Activated CD8-positive, alpha-beta T cell treated with anti-CD3 and anti-CD28 coated beads, Interleukin-2, amount 10 ng/mL, durations not matched to agents 7 days and 5 days (primary cell): Measurements from ENCODE around the gene CTTNBP2NL. TPM values are rescaled to one million over a fixed set of nuclear protein-coding genes. Genes with fewer than 3 reads are reported as not detected.

ENCODE experiments used
- ATAC-seq: fragments of 150-1000 bp; cut with Tn5 transposase; one replicate; pipeline ENCODE4 v1.10.0; 2021; ENCODE audit warnings: moderate library complexity
- CTCF ChIA-PET: fragments of 350-600 bp; sonication (Branson Sonifier 250); formaldehyde crosslinking; loops from one replicate; lab custom pipeline; 2021; ENCODE audit warnings: antibody characterized with exemption; lab: Charles Lee
- POLR2A ChIA-PET: fragments of 350-600 bp; sonication (Branson Sonifier 250); formaldehyde crosslinking; loops from one replicate; lab custom pipeline; 2021; ENCODE audit warnings: antibody characterized with exemption; lab: Charles Lee
- DNase-seq: peaks from one replicate; pipeline ENCODE4 v3.0.0-alpha.2; 2020
- H3K27ac Mint-ChIP-seq: one replicate; pipeline ENCODE4 v1.8.0; 2021; ENCODE audit warnings: mild to moderate bottlenecking, mixed read lengths
- H3K27me3 Mint-ChIP-seq: one replicate; pipeline ENCODE4 v1.8.0; 2021; ENCODE audit warnings: low read depth, mixed read lengths
- H3K36me3 Mint-ChIP-seq: one replicate; pipeline ENCODE4 v1.8.0; 2021; ENCODE audit warnings: low read depth, mixed read lengths
- H3K4me1 Mint-ChIP-seq: one replicate; pipeline ENCODE4 v1.8.0; 2021; ENCODE audit warnings: low read depth, mixed read lengths
- H3K4me3 Mint-ChIP-seq: one replicate; pipeline ENCODE4 v1.8.0; 2021; ENCODE audit warnings: mild to moderate bottlenecking, mixed read lengths
- H3K9me3 Mint-ChIP-seq: one replicate; pipeline ENCODE4 v1.8.0; 2022; ENCODE audit warnings: mixed read lengths; ENCODE audit not compliant: insufficient read depth
- total RNA-seq, 2 experiments: library from RNA; stranded (reverse); gene quantifications; one replicate each; pipeline ENCODE4 v1.2.3, GENCODE V29; 2021

Gene CTTNBP2NL
- total RNA-seq, 2 experiments from 2014 or later: 0.53 to 0.57 TPM

- DNase-seq (peak; percentile 64), ATAC-seq (peak; percentile 78)
- Mint-ChIP-seq H3K36me3 (no peaks in the 10 kb centered on the region), H3K9me3 (no peaks in the 10 kb centered on the region), H3K27ac (no peak overlapping the region), H3K27me3 (peaks cover 59% of the 10 kb centered on the region), H3K4me1 (peaks cover 8% of the 10 kb centered on the region), H3K4me3 (peak overlapping the region; percentile 54)
- ChIA-PET CTCF (interaction anchor here (0.6 to 4.8 kb wide), 33 partner anchors 9 to 216 kb away, joined by 3 to 55 read pairs (median 4); partner anchors contain the start of genes MOV10, PPM1J, RHOC and ST7L), POLR2A (interaction anchor here (0.7 to 1.5 kb wide), 5 partner anchors 11 to 206 kb away, joined by 3 to 7 read pairs (median 3); partner anchors contain the start of genes CAPZA1, MOV10 and ST7L)
These were observed 106.0 kb downstream of the CTTNBP2NL start for GRCh38 chr1:112501810-112502641.

DNA sequence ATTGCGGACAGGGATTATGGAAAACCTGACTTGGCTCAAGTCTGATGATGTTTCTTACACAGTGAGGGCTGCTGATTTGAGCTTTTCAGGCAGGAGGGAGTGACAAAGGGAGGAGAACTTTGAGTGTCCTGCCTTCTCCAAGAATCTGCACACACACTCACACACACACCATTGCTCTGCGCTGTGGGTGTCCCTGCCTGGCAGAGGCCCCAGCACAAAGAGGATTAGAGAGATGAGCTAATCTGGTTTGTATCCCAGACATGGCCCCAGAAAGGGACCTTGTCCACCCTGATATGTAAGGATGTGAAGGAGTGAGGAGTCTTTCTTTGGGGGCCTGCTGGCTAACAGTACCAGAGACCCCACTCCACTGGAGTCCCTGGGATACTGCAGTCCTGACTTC lies 106.8 kb downstream of the CTTNBP2NL start:
- ChIA-PET POLR2A (interaction anchor here (1.5 kb wide), 1 partner anchor 205 kb away, joined by 4 read pairs; no protein-coding TSS in a partner anchor), CTCF (interaction anchor here (1.2 to 4.8 kb wide), 15 partner anchors 10 to 212 kb away, joined by 3 to 55 read pairs (median 13); partner anchors contain the start of genes MOV10, PPM1J, RHOC and ST7L)
- H3K9me3 Mint-ChIP-seq: no peaks in the 10 kb centered on the region
- H3K36me3 Mint-ChIP-seq: no peaks in the 10 kb centered on the region
- no peak overlapping the region for H3K4me3 Mint-ChIP-seq
- H3K27ac Mint-ChIP-seq: no peak overlapping the region
- peaks cover 61% of the 10 kb centered on the region for H3K27me3 Mint-ChIP-seq
- ATAC-seq (no peak), DNase-seq (no peak)
- H3K4me1 Mint-ChIP-seq: peaks cover 12% of the 10 kb centered on the region

DNA sequence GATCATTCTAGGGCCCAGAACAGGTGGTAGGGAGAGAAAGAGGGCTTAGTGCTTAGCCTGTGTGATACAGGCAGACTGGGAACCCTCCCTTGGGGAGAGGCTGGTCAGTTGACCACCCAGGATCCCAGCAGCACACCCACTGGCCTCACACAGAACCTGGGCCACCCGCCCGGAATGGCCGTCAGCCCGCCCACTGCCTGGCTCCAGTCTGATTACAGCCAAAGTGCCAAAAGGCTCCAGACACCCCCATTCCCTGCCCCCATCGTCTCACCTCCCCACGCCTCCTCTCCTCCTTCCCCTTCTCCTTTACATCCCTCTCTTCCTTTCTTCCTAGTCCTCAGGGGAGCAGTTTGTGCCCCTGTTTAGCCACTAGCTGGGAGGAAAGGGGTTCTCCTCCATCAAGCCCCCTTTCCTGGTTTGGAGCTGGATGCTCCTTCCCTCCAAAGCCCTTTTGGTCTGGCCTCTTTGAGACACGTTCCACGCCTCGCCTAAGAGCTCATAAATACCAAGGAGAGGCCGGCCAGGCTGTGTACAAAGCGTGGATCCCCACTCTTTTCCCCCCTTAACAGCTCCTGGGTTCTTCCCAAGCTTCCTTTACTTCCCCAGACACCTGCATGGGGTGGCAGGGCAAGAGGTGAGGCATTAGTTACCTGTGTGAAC lies 108.1 kb downstream of the CTTNBP2NL start:
- ATAC-seq: no peak
- peaks cover 18% of the 10 kb centered on the region for H3K4me1 Mint-ChIP-seq
- DNase-seq: no peak
- no peak overlapping the region for H3K4me3 Mint-ChIP-seq
- H3K27ac Mint-ChIP-seq: no peak overlapping the region
- peaks cover 55% of the 10 kb centered on the region for H3K27me3 Mint-ChIP-seq
- no peaks in the 10 kb centered on the region for H3K36me3 Mint-ChIP-seq
- POLR2A ChIA-PET: no interaction called here
- H3K9me3 Mint-ChIP-seq: no peaks in the 10 kb centered on the region
- CTCF ChIA-PET: interaction anchor here (1.4 kb wide), 1 partner anchor 204 kb away, joined by 4 read pairs; no protein-coding TSS in a partner anchor

DNA sequence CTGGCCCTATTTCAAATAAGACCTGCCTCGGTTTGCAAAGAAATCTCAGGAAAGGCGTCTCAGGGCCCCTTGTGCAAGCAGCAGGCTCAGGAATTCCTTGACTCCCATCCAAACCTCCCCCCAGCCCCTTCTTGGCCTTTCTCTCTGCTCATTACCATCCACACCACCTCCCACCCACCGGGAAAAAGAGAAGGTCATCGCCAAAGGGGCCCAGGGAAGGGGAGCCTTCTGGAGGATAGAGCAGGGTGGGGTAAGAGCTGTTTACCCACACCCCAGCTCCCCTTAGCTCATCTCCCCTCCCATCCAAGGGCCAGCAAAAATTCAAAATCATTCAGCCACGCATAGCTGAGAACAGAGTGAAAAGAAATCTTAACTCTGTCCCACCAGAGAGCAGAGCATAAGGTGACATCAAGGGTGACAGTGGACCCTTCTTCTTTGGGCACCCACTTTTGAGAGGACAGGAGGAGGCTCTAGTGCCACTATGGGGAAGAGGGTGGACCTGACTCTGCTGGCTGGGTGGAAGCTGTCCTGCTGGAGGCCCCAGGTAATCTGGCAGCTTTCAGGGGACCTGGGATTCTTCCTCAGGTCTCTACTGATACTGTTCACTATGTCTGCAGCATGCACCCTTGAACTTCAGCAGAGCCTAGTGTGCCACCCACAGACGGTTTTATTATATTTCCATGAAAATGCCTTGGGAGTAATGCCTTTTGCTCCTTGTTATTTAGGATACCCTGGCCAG lies 108.8 kb downstream of the CTTNBP2NL start:
- no peak for DNase-seq
- H3K36me3 Mint-ChIP-seq: no peaks in the 10 kb centered on the region
- H3K4me1 Mint-ChIP-seq: peaks cover 18% of the 10 kb centered on the region
- ChIA-PET POLR2A (no interaction called here), CTCF (interaction anchor here (1.4 kb wide), 2 partner anchors 114 to 203 kb away, joined by 3 to 4 read pairs; no protein-coding TSS in a partner anchor)
- H3K9me3 Mint-ChIP-seq: no peaks in the 10 kb centered on the region
- H3K27me3 Mint-ChIP-seq: peaks cover 52% of the 10 kb centered on the region
- no peak for ATAC-seq
- no peak overlapping the region for H3K4me3 Mint-ChIP-seq
- no peak overlapping the region for H3K27ac Mint-ChIP-seq

GRCh38 chr1:112505400-112505785 lies 109.4 kb downstream of the CTTNBP2NL start:
- Mint-ChIP-seq H3K27ac (no peak overlapping the region), H3K27me3 (peaks cover 55% of the 10 kb centered on the region), H3K4me3 (no peak overlapping the region), H3K4me1 (peaks cover 18% of the 10 kb centered on the region), H3K9me3 (no peaks in the 10 kb centered on the region), H3K36me3 (no peaks in the 10 kb centered on the region)
- ChIA-PET CTCF (interaction anchor here (1.4 kb wide), 1 partner anchor 114 kb away, joined by 3 read pairs; no protein-coding TSS in a partner anchor), POLR2A (no interaction called here)
- no peak for DNase-seq
- no peak for ATAC-seq

DNA sequence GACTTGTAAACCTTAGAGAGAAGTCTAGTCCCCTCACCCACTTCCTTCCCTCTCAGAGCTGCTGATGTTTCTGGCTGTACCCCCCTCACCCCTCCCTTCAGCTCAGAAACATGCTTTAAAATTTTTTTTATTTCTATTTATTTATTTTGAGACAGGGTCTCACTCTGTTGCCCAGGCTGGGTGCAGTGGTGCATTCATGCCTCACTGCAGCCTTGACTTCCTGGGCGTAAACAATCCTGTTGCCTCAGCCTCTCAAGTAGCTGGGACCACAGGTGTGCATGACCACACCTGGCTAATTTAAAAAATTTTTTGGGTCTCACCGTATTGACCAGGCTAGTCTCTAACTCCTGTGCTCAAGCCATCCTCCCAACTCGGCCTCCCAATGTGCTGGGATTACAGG lies 109.9 kb downstream of the CTTNBP2NL start:
- no peaks in the 10 kb centered on the region for H3K36me3 Mint-ChIP-seq
- POLR2A ChIA-PET: no interaction called here
- no peak overlapping the region for H3K27ac Mint-ChIP-seq
- no peak overlapping the region for H3K4me3 Mint-ChIP-seq
- peaks cover 18% of the 10 kb centered on the region for H3K4me1 Mint-ChIP-seq
- H3K9me3 Mint-ChIP-seq: no peaks in the 10 kb centered on the region
- H3K27me3 Mint-ChIP-seq: peaks cover 59% of the 10 kb centered on the region
- ATAC-seq (no peak), DNase-seq (no peak)
- CTCF ChIA-PET: interaction anchor here (1.4 kb wide), 1 partner anchor 115 kb away, joined by 3 read pairs; no protein-coding TSS in a partner anchor

DNA sequence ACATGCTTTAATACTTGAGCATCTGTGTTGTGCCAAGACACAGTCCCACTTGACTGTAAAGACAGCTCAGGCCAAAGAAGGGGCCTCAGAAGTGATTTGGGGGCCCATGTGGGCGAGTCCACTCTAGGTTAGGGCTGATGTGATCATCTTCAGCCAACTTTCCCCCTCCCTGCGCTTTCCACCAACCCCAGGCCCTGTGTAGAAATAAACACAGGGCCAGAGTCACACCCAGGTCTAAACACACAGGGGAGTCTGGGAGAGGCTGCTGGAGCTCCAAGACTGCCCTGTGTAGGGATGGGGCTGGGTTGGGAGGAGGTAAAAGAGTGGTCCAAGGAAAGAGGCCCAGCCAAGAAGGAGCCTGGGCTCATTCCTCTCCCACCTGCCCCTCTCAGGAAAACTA lies 110.3 kb downstream of the CTTNBP2NL start:
- no peaks in the 10 kb centered on the region for H3K36me3 Mint-ChIP-seq
- no peaks in the 10 kb centered on the region for H3K9me3 Mint-ChIP-seq
- ChIA-PET CTCF (interaction anchor here (1.4 kb wide), 1 partner anchor 115 kb away, joined by 3 read pairs; no protein-coding TSS in a partner anchor), POLR2A (no interaction called here)
- peaks cover 56% of the 10 kb centered on the region for H3K27me3 Mint-ChIP-seq
- H3K27ac Mint-ChIP-seq: no peak overlapping the region
- no peak overlapping the region for H3K4me3 Mint-ChIP-seq
- H3K4me1 Mint-ChIP-seq: peaks cover 18% of the 10 kb centered on the region
- ATAC-seq (no peak), DNase-seq (no peak)

GRCh38 chr1:112506731-112507130 lies 110.7 kb downstream of the CTTNBP2NL start:
- ATAC-seq: no peak
- Mint-ChIP-seq H3K27ac (no peak overlapping the region), H3K9me3 (no peaks in the 10 kb centered on the region), H3K36me3 (no peaks in the 10 kb centered on the region), H3K4me3 (no peak overlapping the region), H3K4me1 (peaks cover 14% of the 10 kb centered on the region), H3K27me3 (peaks cover 55% of the 10 kb centered on the region)
- POLR2A ChIA-PET: no interaction called here
- no peak for DNase-seq
- CTCF ChIA-PET: no interaction called here

- Mint-ChIP-seq H3K4me1 (peaks cover 12% of the 10 kb centered on the region), H3K9me3 (no peaks in the 10 kb centered on the region), H3K36me3 (no peaks in the 10 kb centered on the region), H3K27me3 (peaks cover 54% of the 10 kb centered on the region), H3K27ac (no peak overlapping the region), H3K4me3 (peak overlapping the region; percentile 67)
- ChIA-PET CTCF (no interaction called here), POLR2A (no interaction called here)
- no peak for DNase-seq
- ATAC-seq: no peak
These were observed 111.3 kb downstream of the CTTNBP2NL start for GRCh38 chr1:112507336-112507735.

DNA sequence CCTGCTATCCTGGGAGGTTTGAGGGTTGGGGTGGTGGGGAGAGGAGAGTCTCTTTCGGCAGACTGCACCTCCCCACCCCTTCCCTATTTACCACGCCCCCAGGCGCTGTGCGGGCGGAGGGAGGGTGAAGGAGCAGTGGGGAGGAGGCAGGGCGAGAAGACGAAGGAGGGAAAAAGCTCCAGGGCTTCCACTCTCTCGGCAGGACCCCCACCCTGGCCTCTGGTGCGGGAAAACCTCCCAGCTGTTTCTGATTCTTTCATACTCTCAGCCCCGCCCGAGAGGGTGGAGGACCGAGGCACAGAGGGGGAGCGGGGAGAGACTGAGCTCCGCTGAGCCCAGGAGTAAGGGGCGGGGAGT lies 111.9 kb downstream of the CTTNBP2NL start:
- Mint-ChIP-seq H3K27ac (no peak overlapping the region), H3K36me3 (no peaks in the 10 kb centered on the region), H3K4me1 (peaks cover 11% of the 10 kb centered on the region), H3K4me3 (peak overlapping the region; percentile 67), H3K9me3 (no peaks in the 10 kb centered on the region), H3K27me3 (peaks cover 48% of the 10 kb centered on the region)
- no peak for ATAC-seq
- no peak for DNase-seq
- ChIA-PET CTCF (interaction anchor here (0.7 kb wide), 1 partner anchor 326 kb away, joined by 3 read pairs; no protein-coding TSS in a partner anchor), POLR2A (interaction anchor here (0.9 kb wide), 1 partner anchor 110 kb away, joined by 3 read pairs; no protein-coding TSS in a partner anchor)
